HG02678 (cell line): ENCODE data around the gene CD274.
"Not testable (repeated sequence)": the region's sequence is repeated elsewhere in the genome, so short reads cannot be mapped to it uniquely, and the experiment has no call there.

ENCODE experiments used
- ATAC-seq: cut with Tn5 transposase; IDR thresholded peaks from one replicate; pipeline ENCODE4 v1.9.1; 2021; ENCODE audit warnings: mild to moderate bottlenecking, moderate library complexity; ENCODE audit not compliant: unreplicated experiment

The CD274 gene

DNA sequence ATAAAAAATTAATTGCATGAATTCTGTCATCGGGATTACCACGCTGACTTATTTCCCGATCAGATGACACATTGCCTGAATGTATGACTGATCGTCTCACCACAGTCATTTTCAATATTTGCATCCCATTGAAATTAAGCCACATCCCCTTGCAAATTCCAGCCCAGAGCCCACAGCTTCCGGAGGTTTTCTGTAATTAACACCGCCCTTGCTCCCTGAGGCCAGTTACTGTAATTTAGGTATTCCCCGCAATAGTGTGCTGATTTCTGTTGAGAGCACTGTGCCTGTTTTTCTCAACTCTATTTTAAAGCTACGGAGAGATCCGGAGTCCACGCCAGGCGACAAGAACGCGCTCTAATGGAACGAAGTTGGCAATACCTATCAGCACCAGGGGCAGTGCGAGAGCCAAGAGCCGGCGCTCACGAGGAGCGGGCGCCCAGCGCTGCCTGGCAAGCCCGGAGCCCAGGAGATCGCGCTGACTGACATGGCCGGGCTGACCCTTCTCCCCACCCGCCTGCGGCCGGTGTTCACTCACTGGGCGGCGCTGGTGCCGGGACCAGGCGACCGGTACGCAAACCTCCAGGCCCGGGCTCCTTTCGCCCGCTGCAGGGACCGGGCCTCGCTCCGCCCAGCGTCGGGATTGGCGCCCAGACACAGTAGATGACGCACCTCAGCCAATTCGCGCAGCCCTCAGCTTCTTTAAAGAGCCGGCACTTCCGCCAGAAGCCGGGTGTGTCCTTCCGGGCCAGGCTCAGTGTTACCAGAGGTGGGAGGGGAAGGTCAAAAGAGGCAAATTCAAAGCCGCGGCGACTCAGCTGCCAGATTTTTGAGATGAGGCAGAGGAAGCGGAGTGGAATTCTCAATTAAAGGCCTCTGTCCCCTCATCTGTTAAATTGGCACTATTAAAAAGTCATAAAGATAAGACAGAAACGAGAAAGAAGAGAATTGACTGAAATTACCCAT, 12.8 kb upstream of the CD274 start, which contains the start of gene PLGRKT:
Gene PLGRKT, minus strand, starts transcription at position 672 of the 963 bp plus-strand sequence. CDS start 5,948 bp downstream, outside the sequence.
- ATAC-seq, result peak; percentile 85

DNA sequence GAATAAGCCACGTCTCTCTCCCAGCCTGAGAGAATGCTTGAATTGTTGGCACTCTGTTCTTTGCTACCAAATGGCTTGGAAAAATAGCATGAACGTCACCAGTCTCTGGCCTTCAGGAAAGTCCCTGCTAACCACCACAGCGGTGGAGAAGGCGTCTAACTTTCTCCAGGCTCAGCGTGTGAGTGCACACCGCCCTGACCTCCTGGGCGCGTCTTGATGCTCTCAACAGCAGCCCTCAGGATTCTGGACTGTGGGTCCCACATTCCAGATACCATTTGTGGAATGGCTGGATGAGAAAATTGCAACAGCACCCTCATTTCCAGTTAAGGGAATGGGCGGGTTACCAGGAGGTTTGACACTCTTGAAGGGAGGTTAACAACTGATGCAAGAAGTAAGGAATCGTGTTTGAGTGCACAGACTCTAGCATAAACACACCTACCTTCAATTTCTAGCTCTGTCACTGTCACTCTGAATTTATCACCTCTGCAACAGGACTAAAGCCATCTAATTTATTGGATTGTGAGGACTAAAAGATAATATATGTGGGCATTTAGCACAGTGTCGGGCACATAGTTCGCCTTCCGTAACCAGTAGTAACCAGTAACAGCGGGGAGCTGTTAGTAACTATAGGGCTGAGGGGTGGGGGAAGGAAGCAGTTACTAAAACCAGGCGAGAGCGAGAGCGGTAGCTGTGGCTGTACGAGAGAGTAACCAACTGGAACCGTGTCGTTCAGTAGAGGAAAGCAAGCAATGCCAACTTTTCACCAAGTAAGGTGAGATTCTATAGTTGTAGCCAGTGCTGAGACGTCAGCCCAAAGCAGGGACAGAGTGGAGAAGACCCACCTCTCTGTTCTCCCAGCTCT, 11.8 kb upstream of the CD274 start:
- peak; percentile 54 for ATAC-seq

GRCh38 chr9:5440426-5440825, 9.9 kb upstream of the CD274 start:
- ATAC-seq, result no peak

- ATAC-seq, result no peak
Observed at GRCh38 chr9:5441043-5441442, 9.3 kb upstream of the CD274 start.

DNA sequence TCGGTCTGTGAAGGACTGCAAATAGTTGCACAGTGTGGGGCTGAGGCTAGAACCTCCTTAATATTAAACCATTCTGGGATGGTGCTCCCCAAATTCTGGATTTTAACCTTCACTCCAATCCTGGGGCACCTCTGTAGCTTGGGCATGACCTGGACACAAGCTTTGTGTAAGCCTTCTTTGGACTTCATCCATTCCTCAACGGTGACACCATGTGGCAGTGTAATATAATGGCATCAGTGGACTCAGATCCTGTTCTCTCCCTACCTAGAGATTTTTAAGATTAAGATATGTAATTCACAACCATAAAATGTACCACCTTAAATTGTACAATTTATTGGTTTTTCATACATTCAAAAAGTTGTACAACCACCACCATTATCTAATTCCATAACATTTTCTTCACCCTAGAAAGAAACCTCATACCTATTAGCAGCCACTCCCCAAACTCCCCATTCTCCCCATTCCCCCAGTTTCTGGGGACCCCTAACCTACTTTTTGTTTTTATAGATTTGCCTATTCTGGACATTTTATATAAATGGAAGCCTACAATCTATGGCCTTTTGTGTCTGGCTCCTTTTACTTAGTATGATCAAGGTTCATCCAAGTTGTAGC, 7.8 kb upstream of the CD274 start:
- no peak for ATAC-seq

- ATAC-seq, result no peak
Observed at GRCh38 chr9:5443850-5444249, 6.5 kb upstream of the CD274 start.

GRCh38 chr9:5445096-5445495, 5.2 kb upstream of the CD274 start:
- ATAC-seq, result not testable (repeated sequence)

DNA sequence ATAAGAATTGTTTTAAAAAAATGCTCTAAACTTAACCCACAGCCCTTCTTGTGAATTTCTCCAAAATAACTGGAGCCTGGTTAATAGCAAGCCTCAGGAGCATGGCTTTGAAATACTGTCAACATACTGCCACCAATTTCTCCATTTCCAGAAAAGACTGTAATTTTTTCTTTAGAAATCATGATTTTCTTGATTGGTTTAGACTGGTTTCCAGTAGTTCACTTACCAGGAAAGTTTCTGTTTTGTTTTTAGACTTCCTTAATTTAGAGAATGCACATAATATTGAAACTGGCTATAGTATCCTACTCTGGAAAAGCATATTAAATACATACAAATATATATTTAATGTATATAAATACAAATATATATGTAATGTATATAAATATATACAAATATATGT, 4.5 kb upstream of the CD274 start:
- ATAC-seq, result no peak

DNA sequence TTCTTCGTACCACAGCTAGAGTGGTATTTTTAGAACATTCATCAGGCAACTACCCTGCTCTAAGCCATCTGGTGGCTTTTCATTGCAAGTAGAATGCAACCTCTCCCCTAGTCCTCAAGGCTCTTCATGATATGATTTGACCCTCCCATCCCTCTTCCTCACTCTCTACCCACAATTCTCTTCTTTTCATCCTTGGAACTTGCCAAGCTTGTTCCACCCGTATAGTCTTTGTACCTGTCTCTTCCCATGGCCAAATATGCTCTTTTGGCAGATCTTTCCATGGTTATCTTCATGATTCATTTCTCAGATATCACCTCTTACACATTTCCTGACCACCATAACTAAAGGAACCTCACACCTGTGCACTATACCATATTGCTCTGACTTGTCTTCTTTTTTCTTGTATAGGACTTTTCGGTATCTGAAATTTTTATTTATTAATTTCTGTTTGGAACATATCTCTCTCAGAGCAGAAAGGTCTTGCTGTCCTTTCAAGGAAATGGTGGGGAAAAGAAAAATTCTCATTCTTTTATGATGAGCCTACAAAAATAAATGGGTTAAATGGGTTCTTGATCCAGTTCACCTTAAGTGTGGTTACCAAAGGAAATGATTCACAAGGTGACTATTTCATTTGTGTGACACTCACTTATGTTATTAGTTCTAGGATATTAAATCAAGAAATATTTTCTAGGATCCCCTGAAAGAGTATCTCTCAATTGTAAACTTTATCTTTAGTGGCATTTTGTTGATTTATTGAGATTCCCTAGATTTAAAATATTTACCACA, 3.7 kb upstream of the CD274 start:
- ATAC-seq, result no peak

GRCh38 chr9:5447337-5447736, 3.0 kb upstream of the CD274 start:
- no peak for ATAC-seq

DNA sequence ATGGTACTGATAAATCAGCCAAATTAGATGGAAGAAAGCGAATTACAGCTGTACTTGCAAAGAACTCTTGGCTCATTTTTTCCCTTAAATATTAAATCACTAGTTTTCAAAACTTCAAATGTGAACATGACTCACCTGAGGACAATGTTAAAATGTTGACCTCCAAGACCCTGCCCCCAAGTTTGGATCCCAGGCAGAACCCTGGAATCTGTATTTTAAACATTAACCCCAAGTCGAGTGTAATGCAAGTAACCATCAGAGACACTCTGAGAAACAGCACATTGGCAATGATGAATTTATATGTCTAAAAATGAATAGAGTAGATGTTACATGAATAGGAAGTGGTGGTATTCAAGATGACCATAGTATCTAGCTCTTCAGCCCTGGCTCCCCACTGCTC, 2.3 kb upstream of the CD274 start:
- no peak for ATAC-seq

DNA sequence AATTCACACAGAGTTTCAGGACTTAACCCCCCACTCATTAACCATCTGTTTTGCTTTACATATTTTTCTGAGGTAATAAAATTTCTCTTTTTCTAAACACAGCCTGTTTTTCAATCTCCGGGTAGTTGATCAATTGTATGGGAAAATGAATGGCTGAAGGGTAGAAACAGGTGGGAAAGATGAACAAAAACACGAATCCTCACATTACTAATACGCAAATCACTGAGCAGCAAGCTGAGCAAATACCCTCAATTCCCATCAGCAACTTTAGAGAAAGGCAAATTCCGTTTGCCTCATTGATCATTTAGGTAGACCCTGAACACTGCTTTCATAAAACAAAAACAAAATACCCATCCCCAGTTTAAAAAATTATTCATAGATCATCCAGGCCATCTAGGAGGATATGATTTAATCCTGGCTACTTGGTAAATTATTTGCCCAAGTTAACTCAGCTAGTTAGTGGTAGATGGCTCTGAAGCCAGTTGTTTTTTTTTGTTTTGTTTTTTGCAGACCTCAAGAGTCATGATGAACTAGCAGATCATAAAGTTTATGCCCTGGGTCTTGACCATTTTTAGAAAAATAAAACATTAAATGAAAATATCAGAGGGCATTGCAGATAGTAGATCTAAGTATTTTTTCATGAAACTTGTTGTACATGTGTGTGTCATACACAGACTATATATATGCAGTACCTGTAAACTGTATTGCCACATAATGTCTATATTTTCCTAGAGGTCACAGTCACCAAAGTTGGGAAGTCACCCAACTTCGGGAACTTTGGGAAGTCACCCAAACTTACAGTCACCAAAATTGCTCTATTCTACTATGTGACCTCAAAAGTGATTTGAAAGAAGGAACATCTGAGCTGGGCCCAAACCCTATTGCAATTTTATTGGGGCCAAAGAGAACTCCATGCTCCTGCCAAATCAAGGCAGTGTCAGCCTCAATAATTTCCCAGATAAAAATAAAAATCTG, 1.6 kb upstream of the CD274 start:
- ATAC-seq, result no peak

DNA sequence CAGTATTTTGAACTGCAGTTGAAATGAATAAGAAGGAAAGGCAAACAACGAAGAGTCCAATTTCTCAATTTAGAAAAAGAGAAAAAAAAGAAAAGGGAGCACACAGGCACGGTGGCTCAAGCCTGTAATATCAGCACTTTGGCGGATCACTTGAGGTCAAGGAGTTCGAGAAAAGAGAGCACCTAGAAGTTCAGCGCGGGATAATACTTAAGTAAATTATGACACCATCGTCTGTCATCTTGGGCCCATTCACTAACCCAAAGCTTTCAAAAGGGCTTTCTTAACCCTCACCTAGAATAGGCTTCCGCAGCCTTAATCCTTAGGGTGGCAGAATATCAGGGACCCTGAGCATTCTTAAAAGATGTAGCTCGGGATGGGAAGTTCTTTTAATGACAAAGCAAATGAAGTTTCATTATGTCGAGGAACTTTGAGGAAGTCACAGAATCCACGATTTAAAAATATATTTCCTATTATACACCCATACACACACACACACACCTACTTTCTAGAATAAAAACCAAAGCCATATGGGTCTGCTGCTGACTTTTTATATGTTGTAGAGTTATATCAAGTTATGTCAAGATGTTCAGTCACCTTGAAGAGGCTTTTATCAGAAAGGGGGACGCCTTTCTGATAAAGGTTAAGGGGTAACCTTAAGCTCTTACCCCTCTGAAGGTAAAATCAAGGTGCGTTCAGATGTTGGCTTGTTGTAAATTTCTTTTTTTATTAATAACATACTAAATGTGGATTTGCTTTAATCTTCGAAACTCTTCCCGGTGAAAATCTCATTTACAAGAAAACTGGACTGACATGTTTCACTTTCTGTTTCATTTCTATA, 602 bp upstream of the CD274 start:
- ATAC-seq, result no peak

GRCh38 chr9:5452286-5452609, 1.9 kb downstream of the CD274 start:
- no peak for ATAC-seq

DNA sequence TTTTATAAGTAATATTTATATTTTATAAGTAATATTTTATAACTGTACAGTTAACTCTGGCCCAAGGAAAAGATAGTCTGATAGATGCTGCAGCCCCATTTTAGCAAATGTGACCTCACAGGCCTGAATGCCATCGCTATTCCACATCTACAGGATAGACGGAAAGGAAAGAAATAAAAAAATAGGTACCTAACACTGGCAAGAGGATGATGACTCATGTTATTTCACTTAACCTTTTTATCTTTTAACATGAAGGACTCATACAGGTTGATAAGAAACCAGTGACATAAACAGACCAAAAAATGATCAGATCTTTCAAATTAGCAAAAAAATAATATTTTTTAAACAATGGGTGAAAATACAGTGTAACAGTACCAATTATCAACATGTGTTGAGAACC, 2.7 kb downstream of the CD274 start:
- ATAC-seq, result no peak

DNA sequence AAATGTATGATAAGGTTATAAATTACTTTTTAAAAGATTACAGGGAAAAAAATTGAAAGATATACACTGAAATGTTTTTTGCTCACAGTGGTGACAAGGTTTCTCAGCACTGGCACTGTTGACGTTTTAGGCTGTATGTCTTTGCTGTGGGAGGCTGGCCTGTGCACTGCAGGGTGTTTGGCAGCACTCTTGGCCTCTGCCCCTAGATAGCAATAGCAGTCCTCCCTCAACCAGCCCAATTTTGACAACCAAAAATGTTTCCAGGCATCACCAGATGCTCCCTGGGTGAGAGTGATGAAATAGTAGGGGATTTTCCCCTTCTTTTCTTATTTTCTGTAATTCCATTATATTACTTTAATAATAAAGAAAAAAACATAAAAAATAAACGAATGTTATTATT, 3.3 kb downstream of the CD274 start:
- no peak for ATAC-seq

DNA sequence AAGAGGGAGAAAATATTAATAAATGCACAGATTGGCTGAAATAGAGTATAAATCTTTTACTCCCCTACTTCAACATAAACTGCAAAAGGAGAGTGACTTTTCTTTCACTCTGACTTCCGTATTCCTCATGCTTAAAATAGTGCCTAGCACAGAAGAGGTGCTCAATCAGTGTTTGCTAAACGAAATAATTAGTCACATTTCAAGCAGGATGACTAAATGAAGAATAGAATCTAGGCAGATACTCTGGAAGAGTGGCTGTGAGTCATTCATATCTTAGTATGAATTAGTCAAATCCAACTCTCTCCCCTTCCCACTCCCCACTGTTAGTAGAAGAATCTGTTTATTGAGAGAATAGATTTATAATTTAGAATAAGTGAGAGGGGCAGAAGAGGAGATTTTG, 4.8 kb downstream of the CD274 start:
- no peak for ATAC-seq

GRCh38 chr9:5459289-5459829, 9.0 kb downstream of the CD274 start:
- ATAC-seq, result no peak
